B cell (primary cell): Measurements from ENCODE around the gene TPRN. TPM values are rescaled to one million over a fixed set of nuclear protein-coding genes. Genes with fewer than 3 reads are reported as not detected.

Experiments
- ATAC-seq: fragments of 200-7000 bp; cut with Tn5 transposase; one replicate; pipeline ENCODE4 v1.10.0; 2021; ENCODE audit warnings: low read depth, mild to moderate bottlenecking, moderate number of reproducible peaks, moderate library complexity
- CTCF ChIA-PET: fragments of 350-600 bp; sonication (Branson Sonifier 250); formaldehyde crosslinking; loops from one replicate; lab custom pipeline; 2021; ENCODE audit warnings: antibody characterized with exemption, inconsistent platforms; lab: Charles Lee
- POLR2A ChIA-PET: fragments of 350-600 bp; sonication (Branson Sonifier 250); formaldehyde crosslinking; loops from one replicate; lab custom pipeline; 2021; ENCODE audit warnings: antibody characterized with exemption; lab: Charles Lee
- DNase-seq: peaks from one replicate; pipeline ENCODE4 v3.0.0; 2013
- H2AFZ ChIP-seq: 2 replicates; pipeline ENCODE4 v1.6.1; 2012; ENCODE audit warnings: mild to moderate bottlenecking, low read depth, low read length; ENCODE audit not compliant: insufficient read depth, poor library complexity, severe bottlenecking
- H3K27ac ChIP-seq, 2 donors: 1 replicate in 1 of 2; 2 replicates in 1 of 2; pipeline ENCODE4 v1.5.1; 2012 to 2013; ENCODE audit warnings: low read length in 2 of 2, mild to moderate bottlenecking in 2 of 2, moderate library complexity in 1 of 2
- H3K27me3 ChIP-seq, 4 experiments: fragments of 200-600 bp in 1 of 4; sonication (generic) in 1 of 4; replicated peaks in 1 of 4; 1 replicate in 2 of 4; 2 replicates in 2 of 4; pipeline versions ENCODE4 v1.6.1 to v1.7.0; 2013 to 2016; ENCODE audit warnings: low read length in 3 of 4, mild to moderate bottlenecking in 2 of 4, mixed read lengths in 1 of 4, moderate library complexity in 1 of 4; ENCODE audit not compliant: insufficient read depth in 4 of 4, control insufficient read depth in 3 of 4; ENCODE audit errors: control extremely low read depth in 1 of 4
- H3K36me3 ChIP-seq, 2 experiments: replicated peaks in 1 of 2; 1 replicate in 1 of 2; 2 replicates in 1 of 2; pipeline versions ENCODE4 v1.6.1 to v1.7.1; 2013; ENCODE audit warnings: low read length in 1 of 2; ENCODE audit not compliant: insufficient read depth in 2 of 2, control insufficient read depth in 1 of 2; ENCODE audit errors: control extremely low read depth in 1 of 2, extremely low read depth in 1 of 2
- H3K4me1 ChIP-seq, 2 donors: fragments of 200-600 bp in 1 of 2; sonication (generic) in 1 of 2; 1 replicate in 1 of 2; 2 replicates in 1 of 2; pipeline versions ENCODE4 v1.5.1 to v1.6.1; 2013 to 2017; ENCODE audit warnings: low read length in 2 of 2; ENCODE audit not compliant: control insufficient read depth in 2 of 2, insufficient read depth in 2 of 2
- H3K4me2 ChIP-seq: replicated peaks from 2 replicates; pipeline ENCODE3; 2012; ENCODE audit warnings: mild to moderate bottlenecking, low read depth, low read length; ENCODE audit not compliant: poor library complexity, severe bottlenecking
- H3K4me3 ChIP-seq, 5 experiments: fragments of 200-600 bp in 1 of 5; sonication (generic) in 1 of 5; 1 replicate in 3 of 5; 2 replicates in 2 of 5; pipeline versions ENCODE4 v1.5.1 to v1.7.0; 2011 to 2016; ENCODE audit warnings: low read length in 4 of 5, mild to moderate bottlenecking in 4 of 5, low read depth in 2 of 5, control low read depth in 1 of 5, moderate library complexity in 1 of 5; ENCODE audit not compliant: insufficient read depth in 1 of 5; ENCODE audit errors: control extremely low read depth in 1 of 5, extremely low read depth in 1 of 5
- H3K79me2 ChIP-seq: fragments of 200-600 bp; sonication (generic); one replicate; pipeline ENCODE4 v1.6.0; 2016; ENCODE audit warnings: low read length; ENCODE audit not compliant: control insufficient read depth, insufficient read depth
- H3K9ac ChIP-seq: fragments of 200-600 bp; sonication (generic); 2 replicates; pipeline ENCODE4 v1.6.1; 2017; ENCODE audit warnings: mild to moderate bottlenecking, low read length, moderate library complexity
- H3K9me3 ChIP-seq, 3 donors: one replicate each; pipeline versions ENCODE4 v1.6.1 to v1.7.1; 2013; ENCODE audit warnings: low read length in 2 of 3; ENCODE audit not compliant: control insufficient read depth in 2 of 3, insufficient read depth in 1 of 3; ENCODE audit errors: control extremely low read depth in 1 of 3
- H4K20me1 ChIP-seq: 2 replicates; pipeline ENCODE4 v1.6.0; 2012; ENCODE audit warnings: mild to moderate bottlenecking, low read length; ENCODE audit not compliant: insufficient read depth, control insufficient read depth, poor library complexity, severe bottlenecking
- H3K27ac Mint-ChIP-seq: one replicate; pipeline ENCODE4 v1.8.0; 2021; ENCODE audit warnings: mixed read lengths
- H3K27me3 Mint-ChIP-seq: one replicate; pipeline ENCODE4 v1.8.0; 2021; ENCODE audit warnings: mixed read lengths
- H3K4me1 Mint-ChIP-seq: one replicate; pipeline ENCODE4 v1.8.0; 2021; ENCODE audit warnings: mixed read lengths
- H3K4me3 Mint-ChIP-seq: one replicate; pipeline ENCODE4 v1.8.0; 2021; ENCODE audit warnings: mixed read lengths
- H3K9me3 Mint-ChIP-seq: one replicate; pipeline ENCODE4 v1.8.0; 2022; ENCODE audit warnings: mixed read lengths; ENCODE audit not compliant: insufficient read depth
- EZH2 ChIP-seq: IDR thresholded peaks from 2 replicates; pipeline ENCODE4 v1.6.1; 2012; ENCODE audit warnings: borderline replicate concordance, low read depth, mild to moderate bottlenecking, moderate library complexity, low read length; ENCODE audit not compliant: insufficient read depth, poor library complexity, severe bottlenecking
- WGBS: methylation state at CpG from one replicate; pipeline ENCODE4 v1.1.5; 2013; ENCODE audit warnings: missing lambda C conversion rate; ENCODE audit not compliant: insufficient coverage; 5-methylcytosine and 5-hydroxymethylcytosine counted together
- intact Hi-C: fragments of 100-400 bp; cut with micrococcal nuclease; formaldehyde crosslinking; loops from one replicate; pipeline ENCODE4 v1.10.0; 2022
- polyA plus RNA-seq: library from polyadenylated mRNA; depleted of rRNA; stranded (reverse); fragments of >200 nt; gene quantifications from 2 replicates; pipeline ENCODE4 v1.2.3, GENCODE V29; 2012
- total RNA-seq, 2 donors: library from RNA; stranded (reverse); fragments of 120-200 nt in 1 of 2; gene quantifications; 1 replicate in 1 of 2; 2 replicates in 1 of 2; pipeline versions ENCODE4 v1.2.3 to v1.2.4, GENCODE V29; 2013 to 2022
- TF ChIP-seq, protein P1 (sequence below): fragments of 200-600 bp; IDR thresholded peaks from one replicate; pipeline ENCODE4 v1.8.0; 2022; ENCODE audit warnings: antibody characterized with exemption, mild to moderate bottlenecking

The TPRN gene
- total and polyA plus RNA-seq, 2 donors (not counting 1 experiment from before 2014, with no cell fraction given) = 5.7 to 16.3 TPM

DNA sequence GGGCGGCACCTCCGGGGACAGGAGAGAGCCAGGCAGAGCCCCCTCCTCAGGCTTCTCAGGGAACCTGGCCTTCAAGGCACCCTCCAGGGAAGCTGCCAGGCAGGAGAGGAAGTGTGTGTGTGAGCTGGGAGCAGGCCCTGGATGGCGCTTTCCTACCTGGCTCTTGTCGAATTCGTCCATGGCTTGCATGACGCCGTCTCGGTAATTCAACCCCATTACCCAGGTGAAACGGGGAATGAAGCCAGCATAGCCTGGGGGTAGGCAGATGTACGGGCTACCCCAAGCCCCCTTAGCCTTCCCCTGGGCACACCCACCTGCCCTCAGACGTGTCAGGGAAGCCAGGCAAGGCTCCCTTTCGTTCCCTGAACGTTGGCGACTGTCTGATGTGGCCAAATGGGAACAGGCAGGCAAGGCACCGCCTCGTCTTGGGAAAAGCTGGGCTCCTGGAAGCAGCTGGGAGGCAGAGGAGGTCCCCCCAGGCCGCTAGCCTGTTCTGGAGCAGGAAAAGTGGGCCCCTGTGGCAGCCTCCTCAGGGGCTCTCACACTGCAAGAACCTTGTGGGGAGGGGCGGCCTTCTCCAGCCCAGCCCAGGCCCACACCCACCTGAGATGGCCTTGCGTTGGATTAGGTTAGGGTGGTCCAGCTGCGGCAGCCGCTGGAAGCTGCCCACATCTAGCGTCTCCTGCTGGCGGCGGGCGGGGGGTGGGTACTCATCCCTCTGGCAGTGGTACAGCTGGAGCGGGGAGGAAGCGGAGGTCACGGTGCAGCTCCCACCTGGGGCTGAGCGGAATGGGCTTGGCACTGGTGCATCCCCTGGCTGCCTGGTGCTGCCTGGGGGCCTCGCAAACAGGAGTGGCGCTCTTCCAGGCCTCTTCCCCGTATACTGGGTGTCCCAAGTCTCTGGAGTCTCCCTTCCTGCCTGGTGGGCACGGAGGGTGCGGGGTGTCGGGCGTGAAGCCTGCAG, 44.2 kb upstream of the TPRN start:
- ATAC-seq = no peak
- Mint-ChIP-seq H3K4me1 (peaks cover 22% of the 10 kb centered on the region), H3K27me3 (no peaks in the 10 kb centered on the region), H3K27ac (no peak overlapping the region), H3K9me3 (no peaks in the 10 kb centered on the region), H3K4me3 (no peak overlapping the region)
- WGBS = 90% methylated on average over 34 of the region's 36 CpGs
- Histone ChIP-seq H3K79me2 (peaks cover 32% of the 10 kb centered on the region), H3K36me3 (peaks cover 0 to 20% of the 10 kb centered on the region in 2 experiments), H3K4me1 (peaks cover 12 to 16% of the 10 kb centered on the region in 2 donors), H4K20me1 (peaks cover 28% of the 10 kb centered on the region), H3K4me2 (no peak overlapping the region), H3K4me3 (no peak overlapping the region), H3K27ac (no peak overlapping the region), H3K9ac (no peak overlapping the region), H3K27me3 (no peaks in the 10 kb centered on the region), H3K9me3 (no peaks in the 10 kb centered on the region), H2AFZ (no peak overlapping the region)
- no peak for DNase-seq
- ChIA-PET CTCF (interaction anchor here (1.1 kb wide), 1 partner anchor 198 kb away, joined by 3 read pairs; no protein-coding TSS in a partner anchor), POLR2A (interaction anchor here (0.6 kb wide), 1 partner anchor 203 kb away, joined by 3 read pairs; no protein-coding TSS in a partner anchor)
- intact Hi-C loops = no loop called here
- no peak for TF ChIP-seq EZH2
- TF ChIP-seq, protein P1, sequence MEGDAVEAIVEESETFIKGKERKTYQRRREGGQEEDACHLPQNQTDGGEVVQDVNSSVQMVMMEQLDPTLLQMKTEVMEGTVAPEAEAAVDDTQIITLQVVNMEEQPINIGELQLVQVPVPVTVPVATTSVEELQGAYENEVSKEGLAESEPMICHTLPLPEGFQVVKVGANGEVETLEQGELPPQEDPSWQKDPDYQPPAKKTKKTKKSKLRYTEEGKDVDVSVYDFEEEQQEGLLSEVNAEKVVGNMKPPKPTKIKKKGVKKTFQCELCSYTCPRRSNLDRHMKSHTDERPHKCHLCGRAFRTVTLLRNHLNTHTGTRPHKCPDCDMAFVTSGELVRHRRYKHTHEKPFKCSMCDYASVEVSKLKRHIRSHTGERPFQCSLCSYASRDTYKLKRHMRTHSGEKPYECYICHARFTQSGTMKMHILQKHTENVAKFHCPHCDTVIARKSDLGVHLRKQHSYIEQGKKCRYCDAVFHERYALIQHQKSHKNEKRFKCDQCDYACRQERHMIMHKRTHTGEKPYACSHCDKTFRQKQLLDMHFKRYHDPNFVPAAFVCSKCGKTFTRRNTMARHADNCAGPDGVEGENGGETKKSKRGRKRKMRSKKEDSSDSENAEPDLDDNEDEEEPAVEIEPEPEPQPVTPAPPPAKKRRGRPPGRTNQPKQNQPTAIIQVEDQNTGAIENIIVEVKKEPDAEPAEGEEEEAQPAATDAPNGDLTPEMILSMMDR = no peak
